ENCODE data around the gene ACSS2. TPM values are rescaled to one million over a fixed set of nuclear protein-coding genes. Genes with fewer than 3 reads are reported as not detected.

ACSS2 gene
- total RNA-seq, 2 donors from 2014 or later, result 258 to 394 TPM

- Histone ChIP-seq H3K9me3 (no peaks in the 10 kb centered on the region), H3K4me3 (no peak overlapping the region), H3K27ac (no peak overlapping the region), H3K27me3 (no peaks in the 10 kb centered on the region), H3K36me3 (no peaks in the 10 kb centered on the region), H3K4me1 (no peaks in the 10 kb centered on the region), H3K9ac (ENCODE audit: low read depth in 2 of 2, low read length in 2 of 2) (no peak overlapping the region)
- TF ChIP-seq, protein P1, sequence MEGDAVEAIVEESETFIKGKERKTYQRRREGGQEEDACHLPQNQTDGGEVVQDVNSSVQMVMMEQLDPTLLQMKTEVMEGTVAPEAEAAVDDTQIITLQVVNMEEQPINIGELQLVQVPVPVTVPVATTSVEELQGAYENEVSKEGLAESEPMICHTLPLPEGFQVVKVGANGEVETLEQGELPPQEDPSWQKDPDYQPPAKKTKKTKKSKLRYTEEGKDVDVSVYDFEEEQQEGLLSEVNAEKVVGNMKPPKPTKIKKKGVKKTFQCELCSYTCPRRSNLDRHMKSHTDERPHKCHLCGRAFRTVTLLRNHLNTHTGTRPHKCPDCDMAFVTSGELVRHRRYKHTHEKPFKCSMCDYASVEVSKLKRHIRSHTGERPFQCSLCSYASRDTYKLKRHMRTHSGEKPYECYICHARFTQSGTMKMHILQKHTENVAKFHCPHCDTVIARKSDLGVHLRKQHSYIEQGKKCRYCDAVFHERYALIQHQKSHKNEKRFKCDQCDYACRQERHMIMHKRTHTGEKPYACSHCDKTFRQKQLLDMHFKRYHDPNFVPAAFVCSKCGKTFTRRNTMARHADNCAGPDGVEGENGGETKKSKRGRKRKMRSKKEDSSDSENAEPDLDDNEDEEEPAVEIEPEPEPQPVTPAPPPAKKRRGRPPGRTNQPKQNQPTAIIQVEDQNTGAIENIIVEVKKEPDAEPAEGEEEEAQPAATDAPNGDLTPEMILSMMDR (IDR thresholded peaks at IDR 0.05), result no peak
- DNase-seq, result no peak
- intact Hi-C loops (cut with DNase I), result loop anchor here (10.0 kb wide), 1 partner anchor 345 kb away; no protein-coding TSS in a partner anchor
These were observed 16.4 kb upstream of the ACSS2 start for GRCh38 chr20:34859826-34860545.

DNA sequence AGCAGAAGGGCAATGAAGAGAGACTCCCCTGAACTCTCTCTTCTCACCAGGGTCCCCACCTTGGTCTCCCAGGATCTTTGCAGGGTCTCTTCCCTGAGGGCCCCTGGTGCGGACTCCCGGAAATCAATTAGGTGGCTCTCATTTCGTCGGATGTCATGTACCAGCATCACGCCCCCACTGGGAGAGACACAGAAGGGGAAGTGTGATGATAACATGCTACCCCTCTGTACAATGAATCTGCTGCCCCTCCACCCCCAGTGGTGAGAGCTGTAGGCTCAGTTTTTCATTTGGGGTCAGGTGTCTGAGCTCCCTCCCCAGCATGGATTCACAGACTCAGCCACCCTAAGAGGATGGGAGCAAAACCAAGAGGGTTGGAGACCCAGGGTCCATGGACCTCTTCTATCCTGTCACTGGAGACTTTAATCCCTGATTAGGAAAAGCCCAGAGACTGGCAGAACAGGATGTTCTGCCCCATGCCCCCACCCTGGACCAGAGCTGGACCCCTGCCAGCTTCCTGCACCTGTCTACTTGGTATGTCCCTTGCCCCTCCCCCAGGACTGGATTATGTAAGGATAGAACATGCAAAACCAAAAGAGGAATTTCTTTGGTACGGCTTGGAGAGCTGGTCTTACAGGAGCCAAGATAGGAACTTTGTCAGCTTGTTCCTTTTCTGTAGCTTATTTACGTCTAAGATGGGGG, 14.9 kb upstream of the ACSS2 start:
- no peak overlapping the region for H3K27ac ChIP-seq
- no peaks in the 10 kb centered on the region for H3K9me3 ChIP-seq
- no peaks in the 10 kb centered on the region for H3K27me3 ChIP-seq
- H3K9ac ChIP-seq (ENCODE audit: low read depth in 2 of 2, low read length in 2 of 2), result no peak overlapping the region
- TF ChIP-seq, protein P1 (IDR thresholded peaks at IDR 0.05), result no peak
- no peaks in the 10 kb centered on the region for H3K36me3 ChIP-seq
- peak; percentile 71 for DNase-seq
- H3K4me1 ChIP-seq, result no peaks in the 10 kb centered on the region
- intact Hi-C loops (cut with DNase I), result loop anchor here (10.0 kb wide), 1 partner anchor 343 kb away; no protein-coding TSS in a partner anchor
- H3K4me3 ChIP-seq, result no peak overlapping the region

DNA sequence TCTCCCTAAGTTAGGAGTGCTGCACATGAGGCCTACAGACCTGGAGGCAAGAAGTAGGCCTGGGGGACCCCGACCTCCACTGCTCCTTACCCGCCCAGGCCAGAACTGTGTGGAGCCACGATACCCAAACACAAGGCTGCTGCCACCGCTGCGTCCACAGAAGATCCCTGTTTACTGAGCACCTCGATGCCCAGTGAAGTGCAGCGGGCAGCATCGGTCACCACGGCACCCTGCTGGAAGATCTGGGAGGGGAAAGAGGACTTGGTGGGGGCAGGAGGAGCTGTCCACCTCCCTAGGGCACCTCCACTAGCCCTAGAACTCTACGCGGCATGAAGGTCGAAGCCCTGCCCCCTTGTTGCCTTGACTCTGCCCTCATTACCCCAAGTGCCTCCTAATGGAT, 13.7 kb upstream of the ACSS2 start:
- Histone ChIP-seq H3K9ac (ENCODE audit: low read depth in 2 of 2, low read length in 2 of 2) (no peak overlapping the region), H3K27me3 (no peaks in the 10 kb centered on the region), H3K4me1 (no peaks in the 10 kb centered on the region), H3K9me3 (no peaks in the 10 kb centered on the region), H3K36me3 (no peaks in the 10 kb centered on the region), H3K4me3 (no peak overlapping the region), H3K27ac (no peak overlapping the region)
- TF ChIP-seq, protein P1 (IDR thresholded peaks at IDR 0.05), result no peak
- intact Hi-C loops (cut with DNase I), result loop anchor here (10.0 kb wide), 1 partner anchor 342 kb away; no protein-coding TSS in a partner anchor
- DNase-seq, result no peak

- Histone ChIP-seq H3K27me3 (no peaks in the 10 kb centered on the region), H3K36me3 (no peaks in the 10 kb centered on the region), H3K4me1 (no peaks in the 10 kb centered on the region), H3K27ac (no peak overlapping the region), H3K4me3 (no peak overlapping the region), H3K9me3 (no peaks in the 10 kb centered on the region), H3K9ac (ENCODE audit: low read depth in 2 of 2, low read length in 2 of 2) (no peak overlapping the region)
- intact Hi-C loops (cut with DNase I), result loop anchor here (10.0 kb wide), 1 partner anchor 341 kb away; no protein-coding TSS in a partner anchor
- TF ChIP-seq, protein P1 (IDR thresholded peaks at IDR 0.05), result no peak
- no peak for DNase-seq
These were observed 12.9 kb upstream of the ACSS2 start for GRCh38 chr20:34863421-34863965.

GRCh38 chr20:34864216-34864615, 12.2 kb upstream of the ACSS2 start:
- Histone ChIP-seq H3K27me3 (no peaks in the 10 kb centered on the region), H3K27ac (no peak overlapping the region), H3K4me1 (no peaks in the 10 kb centered on the region), H3K4me3 (no peak overlapping the region), H3K36me3 (no peaks in the 10 kb centered on the region), H3K9ac (ENCODE audit: low read depth in 2 of 2, low read length in 2 of 2) (no peak overlapping the region), H3K9me3 (no peaks in the 10 kb centered on the region)
- TF ChIP-seq, protein P1 (IDR thresholded peaks at IDR 0.05), result no peak
- intact Hi-C loops (cut with DNase I), result loop anchor here (10.0 kb wide), 1 partner anchor 341 kb away; no protein-coding TSS in a partner anchor
- no peak for DNase-seq

Measured in colonic mucosa (tissue), 4 donors.